Fibroblast of the aortic adventitia (primary cell): ENCODE results near the gene PLEKHG4B. TPM values are rescaled to one million over a fixed set of nuclear protein-coding genes. Genes with fewer than 3 reads are reported as not detected.

Experiments
- DNase-seq: peaks from one replicate; pipeline ENCODE4 v3.0.0-alpha.2; 2010; ENCODE audit warnings: low read depth
- H3K4me3 ChIP-seq: 2 replicates; pipeline ENCODE4 v1.5.1; 2011; ENCODE audit warnings: low read depth, mild to moderate bottlenecking, control low read depth, low read length, moderate library complexity
- CTCF ChIP-seq: IDR thresholded peaks from 2 replicates; pipeline ENCODE4 v1.5.1; 2011; ENCODE audit warnings: mild to moderate bottlenecking, low read length, control low read depth, inconsistent platforms; ENCODE audit not compliant: insufficient read depth
- total RNA-seq: library from RNA; depleted of rRNA; stranded (reverse); fragments of >200 nt; gene quantifications from 2 replicates; pipeline ENCODE4 v1.2.3, GENCODE V29; 2012; ENCODE audit warnings: low replicate concordance

Gene PLEKHG4B
- total RNA-seq, 1 donor: not detected

- TF ChIP-seq CTCF: no peak
- H3K4me3 ChIP-seq: no peak overlapping the region
- DNase-seq: no peak
Measured at GRCh38 chr5:150746-151145, 58.8 kb downstream of the PLEKHG4B start.

GRCh38 chr5:152077-152476 lies 60.1 kb downstream of the PLEKHG4B start:
- no peak for DNase-seq
- no peak for TF ChIP-seq CTCF
- no peak overlapping the region for H3K4me3 ChIP-seq

GRCh38 chr5:153256-153655 lies 61.3 kb downstream of the PLEKHG4B start:
- H3K4me3 ChIP-seq: no peak overlapping the region
- no peak for TF ChIP-seq CTCF
- DNase-seq: no peak

- no peak for TF ChIP-seq CTCF
- no peak for DNase-seq
- H3K4me3 ChIP-seq: no peak overlapping the region
Measured at GRCh38 chr5:154236-154635, 62.3 kb downstream of the PLEKHG4B start.

GRCh38 chr5:154826-155225 lies 62.9 kb downstream of the PLEKHG4B start:
- H3K4me3 ChIP-seq: no peak overlapping the region
- TF ChIP-seq CTCF: no peak
- DNase-seq: no peak

GRCh38 chr5:155651-156410 lies 63.9 kb downstream of the PLEKHG4B start:
- DNase-seq: no peak
- TF ChIP-seq CTCF: no peak
- no peak overlapping the region for H3K4me3 ChIP-seq
